ENCODE measurements around the gene RPS28.

Gene RPS28

GRCh38 chr19:8370176-8371010, 49.1 kb downstream of the RPS28 start:
- no peak for DNase-seq (ENCODE audit: insufficient read length, low spot score)
- no peak for FAIRE-seq

GRCh38 chr19:8371011-8371804, 49.9 kb downstream of the RPS28 start:
- FAIRE-seq (no peak), DNase-seq (ENCODE audit: insufficient read length, low spot score) (no peak)
